Keratinocyte (primary cell): ENCODE measurements around the gene ELOVL6. TPM values are rescaled to one million over a fixed set of nuclear protein-coding genes. Genes with fewer than 3 reads are reported as not detected.

Experiments used
- DNase-seq: peaks from one replicate; pipeline ENCODE4 v3.0.0-alpha.2; 2011; ENCODE audit warnings: low read depth, missing footprints, low spot score
- FAIRE-seq: peaks from 2 replicates; lab custom pipeline; 2011; peaks lifted over from hg19 to GRCh38; lab: Jason Lieb, UNC
- H2AFZ ChIP-seq: 2 replicates; pipeline ENCODE4 v1.6.0; 2012; ENCODE audit warnings: low read length, control low read depth, inconsistent platforms; ENCODE audit not compliant: control insufficient read depth
- H3K27ac ChIP-seq: 2 replicates; pipeline ENCODE4 v1.5.1; 2011; ENCODE audit warnings: low read length; ENCODE audit not compliant: control insufficient read depth, insufficient read depth
- H3K27me3 ChIP-seq: 3 replicates; pipeline ENCODE4 v1.6.0; 2011; ENCODE audit warnings: low read length; ENCODE audit not compliant: control insufficient read depth, insufficient read depth; ENCODE audit errors: extremely low read depth
- H3K36me3 ChIP-seq, 2 experiments: 2 replicates in 1 of 2; 3 replicates in 1 of 2; pipeline ENCODE4 v1.5.1; 2011; ENCODE audit warnings: low read length in 2 of 2, mild to moderate bottlenecking in 1 of 2; ENCODE audit not compliant: control insufficient read depth in 2 of 2, insufficient read depth in 2 of 2; ENCODE audit errors: extremely low read depth in 1 of 2
- H3K4me1 ChIP-seq: 3 replicates; pipeline ENCODE4 v1.5.1; 2011; ENCODE audit warnings: low read length; ENCODE audit not compliant: control insufficient read depth, insufficient read depth; ENCODE audit errors: extremely low read depth
- H3K4me2 ChIP-seq: 3 replicates; pipeline ENCODE4 v1.6.0; 2011; ENCODE audit warnings: low read depth, low read length; ENCODE audit not compliant: control insufficient read depth, insufficient read depth; ENCODE audit errors: extremely low read depth
- H3K4me3 ChIP-seq, 3 experiments: fragments of 200-600 bp in 1 of 3; sonication (generic) in 1 of 3; 2 replicates in 2 of 3; 3 replicates in 1 of 3; pipeline ENCODE4 v1.5.1; 2011 to 2016; ENCODE audit warnings: low read length in 3 of 3, mild to moderate bottlenecking in 3 of 3, control low read depth in 2 of 3, inconsistent platforms in 1 of 3, low read depth in 1 of 3, mixed read lengths in 1 of 3, mixed run types in 1 of 3, moderate library complexity in 1 of 3; ENCODE audit not compliant: control insufficient read depth in 2 of 3, insufficient read depth in 2 of 3; ENCODE audit errors: extremely low read depth in 1 of 3
- H3K79me2 ChIP-seq: 2 replicates; pipeline ENCODE4 v1.6.0; 2012; ENCODE audit warnings: low read length; ENCODE audit not compliant: control insufficient read depth, insufficient read depth
- H3K9ac ChIP-seq: 3 replicates; pipeline ENCODE4 v1.6.0; 2011; ENCODE audit warnings: low read length; ENCODE audit not compliant: control insufficient read depth, insufficient read depth; ENCODE audit errors: extremely low read depth
- H3K9me1 ChIP-seq: 3 replicates; pipeline ENCODE4 v1.6.0; 2011; ENCODE audit warnings: low read length; ENCODE audit not compliant: control insufficient read depth, insufficient read depth; ENCODE audit errors: extremely low read depth
- H3K9me3 ChIP-seq: 2 replicates; pipeline ENCODE4 v1.5.1; 2012; ENCODE audit warnings: low read depth, low read length; ENCODE audit not compliant: control insufficient read depth
- H4K20me1 ChIP-seq: 3 replicates; pipeline ENCODE4 v1.6.0; 2011; ENCODE audit warnings: low read length; ENCODE audit not compliant: control insufficient read depth, insufficient read depth; ENCODE audit errors: extremely low read depth
- CTCF ChIP-seq, 3 experiments: IDR thresholded peaks in 1 of 3; conservative IDR thresholded peaks in 1 of 3; optimal IDR thresholded peaks in 1 of 3; 2 replicates in 2 of 3; 3 replicates in 1 of 3; pipeline versions ENCODE3 to v1.5.1; 2011; ENCODE audit warnings: low read length in 3 of 3, mild to moderate bottlenecking in 3 of 3, moderate library complexity in 2 of 3, control low read depth in 1 of 3, inconsistent platforms in 1 of 3; ENCODE audit not compliant: insufficient read depth in 2 of 3; ENCODE audit errors: extremely low read depth in 1 of 3
- EZH2 ChIP-seq: IDR thresholded peaks from one replicate; pipeline ENCODE4 v1.6.1; 2012; ENCODE audit warnings: inconsistent platforms, mild to moderate bottlenecking, low read length, moderate library complexity
- dilution Hi-C: fragments of 300-500 bp; cut with MboI; formaldehyde crosslinking; loops from one replicate; pipeline ENCODE4 v1.7.0; 2020; ENCODE audit warnings: low sequenced_read_pairs; ENCODE audit not compliant: extremely low pct_ligation_motif_present
- polyA plus RNA-seq, 5 experiments: library from polyadenylated mRNA; depleted of rRNA in 3 of 5; stranded (reverse) in 3 of 5; stranded (forward) in 1 of 5; unstranded in 1 of 5; fragments of >200 nt; gene quantifications; 1 replicate in 1 of 5; 2 replicates in 3 of 5; 3 replicates in 1 of 5; pipeline versions ENCODE4 v1.2.1 to v1.2.3, GENCODE V29; 2011 to 2012; ENCODE audit warnings: missing spikeins in 2 of 5, low read depth in 1 of 5, low replicate concordance in 1 of 5

ELOVL6 gene
- polyA plus RNA-seq, 1 donor (not counting 4 experiments of a cell fraction or from before 2014, with no cell fraction given): 65.9 TPM

DNA sequence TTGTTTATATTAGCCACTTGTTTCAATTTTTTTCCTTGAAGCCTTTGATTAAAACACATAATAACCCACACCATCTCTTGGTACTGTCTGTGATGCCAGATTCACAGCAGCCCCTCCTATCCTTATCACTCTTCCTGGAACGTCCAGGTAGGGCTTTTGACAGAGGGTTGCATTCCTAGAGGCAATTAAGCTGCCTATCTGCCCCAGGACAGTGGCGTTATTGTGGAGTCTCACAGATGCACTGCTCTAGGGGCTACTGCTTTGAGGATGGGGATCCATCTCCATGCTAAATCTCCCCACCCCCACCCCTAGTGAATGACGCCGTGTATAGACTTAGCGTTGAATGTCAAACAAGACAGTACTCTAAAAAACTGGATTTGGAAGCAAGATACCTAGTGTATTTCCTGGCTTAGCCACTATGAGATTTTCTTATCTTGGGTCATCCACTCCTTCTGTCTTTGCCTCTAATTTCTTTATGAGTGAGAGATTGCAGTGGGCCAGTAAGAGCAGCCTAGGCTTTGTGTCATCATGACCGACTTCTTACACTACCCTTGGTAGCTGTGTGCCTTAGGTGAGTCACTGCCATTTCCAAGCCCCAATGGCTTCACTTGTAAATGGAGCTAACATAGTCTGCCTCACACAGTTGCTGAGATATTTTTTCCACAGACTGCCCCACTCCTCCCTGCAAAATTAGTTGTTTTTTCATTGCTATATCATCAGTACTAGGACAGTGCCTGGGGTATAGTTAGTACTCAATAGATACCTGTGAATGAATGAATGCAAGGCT, 194.8 kb downstream of the ELOVL6 start:
- FAIRE-seq: no peak
- Histone ChIP-seq H4K20me1 (no peaks in the 10 kb centered on the region), H3K4me1 (peaks cover 4% of the 10 kb centered on the region)

DNA sequence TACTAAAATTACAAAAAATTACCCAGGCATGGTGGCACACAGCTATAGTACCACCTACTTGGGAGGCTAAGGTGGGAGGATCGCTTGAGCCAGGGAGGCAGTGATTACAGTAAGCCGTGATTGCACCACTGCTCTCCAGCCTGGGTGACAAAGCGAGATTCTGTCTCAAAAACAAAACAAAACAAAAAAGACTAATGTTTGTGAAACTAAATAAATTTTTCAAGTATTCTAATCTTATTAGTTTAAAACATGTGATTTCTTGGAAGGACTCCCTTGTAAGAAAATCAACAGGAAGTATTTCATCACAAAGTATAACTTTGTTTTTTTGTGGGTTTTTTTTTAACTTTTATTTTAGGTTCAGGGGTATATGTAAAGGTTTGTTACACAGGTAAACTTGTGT, 196.1 kb downstream of the ELOVL6 start:
- Histone ChIP-seq H3K4me3 (no peak overlapping the region), H3K27ac (no peak overlapping the region), H3K27me3 (no peaks in the 10 kb centered on the region), H3K4me1 (peaks cover 4% of the 10 kb centered on the region), H4K20me1 (no peaks in the 10 kb centered on the region), H3K9me3 (no peaks in the 10 kb centered on the region), H3K9ac (no peak overlapping the region), H2AFZ (no peak overlapping the region), H3K36me3 (no peaks in the 10 kb centered on the region), H3K79me2 (no peaks in the 10 kb centered on the region), H3K9me1 (no peaks in the 10 kb centered on the region), H3K4me2 (no peak overlapping the region)
- FAIRE-seq: no peak
- TF ChIP-seq EZH2: no peak
- no peak for TF ChIP-seq CTCF (optimal IDR thresholded peaks at IDR 0.05 in 1 of 3, IDR thresholded peaks at IDR 0.05 in 1 of 3, conservative IDR thresholded peaks at IDR 0.05 in 1 of 3; ENCODE audit: extremely low read depth in 1 of 3, insufficient read depth in 2 of 3, low read length in 3 of 3)
- dilution Hi-C loops: no loop called here
- no peak for DNase-seq

More for the DNA sequence above, 194.8 kb downstream of the ELOVL6 start:
- no peak overlapping the region for H3K4me2 ChIP-seq
- H3K4me3 ChIP-seq: no peak overlapping the region
- dilution Hi-C loops: no loop called here
- H2AFZ ChIP-seq: no peak overlapping the region
- no peaks in the 10 kb centered on the region for H3K9me1 ChIP-seq
- H3K36me3 ChIP-seq: no peaks in the 10 kb centered on the region
- no peaks in the 10 kb centered on the region for H3K79me2 ChIP-seq
- H3K27ac ChIP-seq: no peak overlapping the region
- TF ChIP-seq CTCF (optimal IDR thresholded peaks at IDR 0.05 in 1 of 3, IDR thresholded peaks at IDR 0.05 in 1 of 3, conservative IDR thresholded peaks at IDR 0.05 in 1 of 3; ENCODE audit: extremely low read depth in 1 of 3, insufficient read depth in 2 of 3, low read length in 3 of 3): no peak
- TF ChIP-seq EZH2: no peak
- no peaks in the 10 kb centered on the region for H3K27me3 ChIP-seq
- DNase-seq: no peak
- no peaks in the 10 kb centered on the region for H3K9me3 ChIP-seq
- no peak overlapping the region for H3K9ac ChIP-seq
